Erythroblast (primary cell): Measurements from ENCODE around the gene WDFY2.

ENCODE experiments used
- DNase-seq, 2 experiments: peaks; one replicate each; lab custom pipeline; 2025; lab: John Stamatoyannopoulos, UW
- GATA1 ChIP-seq: IDR thresholded peaks from 2 replicates; pipeline ENCODE4 v1.6.1; 2011; ENCODE audit warnings: low read depth, mild to moderate bottlenecking, control low read depth, low read length, moderate library complexity
- POLR2A ChIP-seq: IDR thresholded peaks from 2 replicates; pipeline ENCODE4 v1.6.1; 2011; ENCODE audit warnings: mild to moderate bottlenecking, low read length

The WDFY2 gene

DNA sequence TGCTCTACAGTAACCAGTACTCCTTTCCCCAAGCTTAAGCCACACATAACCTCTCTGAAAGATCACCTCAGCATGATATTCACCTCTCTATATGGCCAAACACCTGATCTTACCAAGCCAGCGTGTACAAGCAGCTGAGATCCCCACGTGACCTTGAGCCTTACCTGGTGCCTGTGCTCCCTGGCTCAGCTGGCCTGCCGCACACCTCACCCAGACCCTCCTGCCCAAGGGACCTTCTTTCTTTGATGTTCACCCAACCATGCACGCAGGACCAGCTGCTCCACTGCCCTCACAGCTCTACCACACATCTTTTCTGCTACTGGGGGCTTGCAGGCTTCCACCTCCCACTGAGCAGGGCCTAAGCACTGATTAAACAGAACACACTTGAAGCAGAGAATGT is 210.7 kb downstream of the WDFY2 start:
- DNase-seq = no peak
- no peak for TF ChIP-seq GATA1
- no peak for TF ChIP-seq POLR2A

GRCh38 chr13:51795419-51795818 is 211.2 kb downstream of the WDFY2 start:
- DNase-seq = no peak
- no peak for TF ChIP-seq POLR2A
- no peak for TF ChIP-seq GATA1

GRCh38 chr13:51796546-51796945 is 212.3 kb downstream of the WDFY2 start:
- TF ChIP-seq POLR2A = no peak
- TF ChIP-seq GATA1 = no peak
- DNase-seq = no peak

GRCh38 chr13:51797664-51798488 is 213.6 kb downstream of the WDFY2 start:
- TF ChIP-seq POLR2A (no peak), GATA1 (no peak)
- peak; percentile 52 to 67 for DNase-seq

- TF ChIP-seq GATA1 = no peak
- TF ChIP-seq POLR2A = no peak
- DNase-seq = no peak
Observed at GRCh38 chr13:51799261-51799660, 215.0 kb downstream of the WDFY2 start.

DNA sequence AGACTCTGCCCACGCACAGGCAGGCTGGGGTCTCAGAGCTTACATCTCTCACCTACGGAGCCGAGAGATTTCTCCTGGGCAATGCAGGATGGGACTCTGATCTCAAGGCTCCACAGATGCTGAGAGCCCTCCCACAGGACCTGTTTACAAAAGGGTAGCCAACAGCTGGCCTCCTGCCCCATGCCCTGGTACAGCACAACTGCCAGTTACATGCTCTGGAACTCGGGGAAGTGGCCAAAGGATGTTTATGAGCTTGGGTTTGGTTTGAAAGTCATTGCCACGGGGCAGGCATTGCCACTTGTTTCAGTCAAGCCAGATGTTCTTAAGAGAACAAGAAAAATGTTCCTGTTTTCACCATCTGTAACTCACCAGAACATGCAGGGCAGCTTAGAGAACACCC is 216.2 kb downstream of the WDFY2 start:
- no peak for TF ChIP-seq GATA1
- no peak for TF ChIP-seq POLR2A
- peak in 1 of 2 experiments; percentile 16 for DNase-seq

DNA sequence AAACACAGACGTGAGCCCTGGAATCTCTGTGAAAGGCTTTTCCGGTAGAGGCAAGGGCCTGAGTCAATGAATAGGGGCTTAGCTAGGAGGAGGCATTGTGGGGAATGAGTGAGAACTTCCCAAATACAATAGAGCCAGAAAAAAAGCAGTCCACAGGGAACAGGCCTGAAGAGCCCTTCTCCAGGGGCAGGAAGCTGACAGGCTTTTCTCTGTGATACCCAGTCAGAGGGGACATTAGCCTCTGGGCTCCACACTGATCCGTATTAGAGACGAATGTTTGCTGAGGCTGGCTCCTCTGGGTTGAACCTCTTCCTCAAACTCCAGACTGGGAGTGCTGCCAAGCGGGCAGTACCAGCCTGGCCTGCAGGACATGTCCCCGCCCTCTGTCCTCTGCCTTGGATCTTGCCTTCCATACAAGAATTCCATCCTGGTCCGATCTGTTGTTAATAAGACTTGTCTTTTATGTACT is 217.4 kb downstream of the WDFY2 start:
- DNase-seq = no peak
- no peak for TF ChIP-seq GATA1
- TF ChIP-seq POLR2A = no peak

GRCh38 chr13:51802631-51803418 is 218.6 kb downstream of the WDFY2 start:
- DNase-seq = peak in 1 of 2 experiments; percentile 26
- TF ChIP-seq POLR2A (no peak), GATA1 (no peak)

GRCh38 chr13:51803422-51804294 is 219.4 kb downstream of the WDFY2 start, which contains the start of gene DHRS12:
Gene DHRS12 (minus strand): TSS chr13:51804163. CDS start chr13:51799659, 4,504 bp downstream.
- peak; percentile 96 to 97 for DNase-seq
- TF ChIP-seq POLR2A = peak; percentile 97
- no peak for TF ChIP-seq GATA1

DNA sequence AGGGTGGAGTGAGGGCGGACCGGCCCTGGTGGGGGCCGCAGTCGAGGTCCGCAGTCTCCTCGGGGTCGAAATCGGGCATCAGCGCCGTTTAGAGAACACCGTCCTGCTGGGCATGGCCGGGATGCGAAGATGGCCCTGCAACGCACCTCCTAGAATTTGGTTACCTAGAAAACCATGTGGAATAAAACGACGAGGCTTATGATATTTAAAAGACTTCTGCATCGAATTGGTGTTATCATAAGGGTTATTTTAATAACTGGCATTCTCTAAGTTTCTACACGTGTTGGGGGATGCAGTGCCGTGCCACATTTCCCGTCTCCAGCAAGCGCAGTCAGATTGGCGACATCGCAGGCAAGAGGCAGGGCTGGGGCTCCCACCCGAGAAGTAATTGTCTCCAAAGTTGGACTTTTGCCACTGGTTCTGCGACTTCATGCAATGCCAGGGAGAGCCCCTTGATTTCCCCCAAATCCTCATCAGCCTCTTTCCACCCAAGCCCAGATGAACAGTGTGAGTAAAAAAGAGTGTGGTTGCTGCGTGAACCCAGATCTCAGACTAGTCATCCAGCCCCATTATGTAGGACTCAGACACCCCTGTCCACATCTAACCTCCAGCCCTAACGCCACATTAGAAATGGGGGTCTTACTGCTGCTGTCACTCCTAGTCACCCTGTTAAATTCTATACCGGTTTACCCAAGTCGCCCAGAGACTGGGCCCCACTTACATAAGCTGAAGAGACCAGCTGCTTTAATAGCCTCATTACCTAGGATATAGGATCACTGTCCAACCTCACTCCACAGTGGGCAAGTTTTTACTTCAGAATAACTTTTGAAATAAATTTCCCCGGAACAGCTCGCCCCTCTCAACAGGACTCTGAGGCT is 220.3 kb downstream of the WDFY2 start:
- DNase-seq = no peak
- peak; percentile 69 for TF ChIP-seq POLR2A
- no peak for TF ChIP-seq GATA1

GRCh38 chr13:51805313-51805712 is 221.1 kb downstream of the WDFY2 start:
- TF ChIP-seq POLR2A (no peak), GATA1 (no peak)
- no peak for DNase-seq

DNA sequence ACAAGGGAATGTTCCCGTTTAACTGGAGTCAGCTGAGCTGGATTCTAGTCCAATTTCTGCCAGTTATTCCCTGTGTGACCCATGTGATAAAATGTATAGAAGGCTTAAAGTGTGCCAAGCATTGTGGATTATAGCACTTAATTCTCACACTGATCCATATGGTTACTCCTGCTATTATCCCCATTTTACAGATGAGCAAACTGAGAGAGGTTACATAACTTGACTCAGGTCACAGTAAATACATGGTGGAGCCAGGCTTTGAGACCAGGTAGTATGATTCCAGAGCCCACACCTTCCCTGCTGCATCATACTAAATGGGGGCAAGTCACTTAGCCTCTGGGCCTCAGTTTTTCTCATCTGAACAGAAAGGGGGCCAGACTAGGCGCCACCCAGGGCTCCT is 221.7 kb downstream of the WDFY2 start:
- DNase-seq = no peak
- TF ChIP-seq POLR2A (no peak), GATA1 (no peak)
